ENCODE results near the gene PCSK4.

The PCSK4 gene

DNA sequence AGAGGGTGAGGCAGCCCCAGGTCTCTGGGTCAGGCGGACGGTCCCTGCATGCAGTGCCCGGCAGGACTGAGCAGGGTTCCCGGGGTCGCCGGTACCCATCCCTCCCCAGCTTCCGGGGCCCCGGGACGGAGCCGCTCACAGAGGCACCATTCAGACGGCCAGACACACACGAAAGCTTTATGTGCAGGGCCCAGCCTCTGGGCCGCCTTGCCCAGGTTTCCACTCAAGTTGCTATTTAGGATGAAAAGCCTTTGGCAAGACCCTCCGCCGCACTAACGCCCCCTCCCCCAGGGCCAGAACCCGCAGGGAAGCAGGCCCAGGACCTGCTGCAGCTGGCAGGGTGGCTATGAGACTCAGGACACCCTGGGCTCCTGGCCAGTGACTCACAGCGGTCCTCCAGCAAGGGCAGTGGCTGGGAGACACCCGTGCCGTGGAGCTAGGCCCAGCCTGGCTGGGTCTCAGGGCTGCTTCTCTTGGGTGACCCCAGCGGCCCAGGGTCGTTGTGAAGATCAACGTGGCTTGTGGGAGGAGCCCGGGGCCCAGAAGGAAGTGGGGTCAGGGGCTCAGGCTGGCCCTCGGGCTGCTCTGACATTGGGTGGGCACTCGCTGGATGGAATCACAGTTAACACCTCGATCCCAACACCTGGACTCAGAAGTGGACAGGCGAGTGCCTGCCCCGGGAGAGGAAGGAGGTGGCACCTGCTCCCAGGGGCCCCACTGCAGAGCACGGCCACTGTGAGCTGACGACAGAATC lies 16.0 kb downstream of the PCSK4 start:
- peaks cover 4% of the 10 kb centered on the region in 2 donors for H3K36me3 ChIP-seq (ENCODE audit: control insufficient read depth in 2 of 2, insufficient read depth in 2 of 2, low read length in 2 of 2)
- no peaks in the 10 kb centered on the region for H3K9me3 ChIP-seq (ENCODE audit: control insufficient read depth in 2 of 2, low read length in 2 of 2)
- H3K4me3 ChIP-seq (ENCODE audit: low read length in 2 of 2) = no peak overlapping the region
- peaks cover 43% of the 10 kb centered on the region for H3K4me1 ChIP-seq (ENCODE audit: control insufficient read depth, insufficient read depth, low read length)
- peaks cover 34 to 41% of the 10 kb centered on the region in 2 donors for H3K27me3 ChIP-seq (ENCODE audit: control insufficient read depth in 1 of 2, insufficient read depth in 2 of 2, low read length in 2 of 2)
- H3K27ac ChIP-seq (ENCODE audit: low read length) = no peak overlapping the region
- no peak overlapping the region for H3K9ac ChIP-seq (ENCODE audit: low read length in 2 of 2)

DNA sequence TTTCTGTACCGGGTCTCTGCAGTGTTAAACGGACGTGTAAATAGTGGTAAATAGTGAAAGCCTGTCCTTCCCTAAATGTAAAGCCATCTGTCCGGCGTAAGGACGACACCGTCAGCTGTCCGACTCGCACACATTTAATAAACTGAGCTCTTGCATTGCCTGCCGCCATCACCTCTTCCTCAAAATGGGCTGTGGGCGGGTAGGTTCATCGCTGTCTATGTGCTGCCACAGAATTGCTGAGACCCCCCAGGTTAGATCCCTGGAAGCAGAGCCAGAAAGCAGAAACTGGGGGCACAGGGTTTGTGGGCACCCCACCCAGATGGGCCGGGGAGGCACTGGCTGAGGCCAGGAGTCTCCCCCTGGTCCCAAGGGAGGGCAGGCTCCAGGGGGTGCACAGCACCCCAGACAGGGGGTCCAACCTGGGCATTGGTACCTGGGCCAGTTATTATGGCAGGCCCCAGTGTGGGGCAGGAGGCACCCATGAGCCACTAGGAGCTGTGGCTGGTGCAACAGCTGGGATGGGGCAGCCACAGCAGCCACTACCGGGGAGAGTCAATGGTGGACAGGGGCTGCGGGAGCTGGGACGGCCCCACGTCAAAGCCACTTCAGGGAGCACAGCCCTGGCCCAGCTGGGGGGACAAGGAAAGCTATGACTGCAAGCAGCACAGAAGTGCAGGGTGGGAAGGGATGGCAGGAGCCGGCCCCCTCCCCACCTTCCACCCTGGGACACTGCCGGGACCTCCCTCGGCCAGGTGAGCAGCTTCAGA lies 16.9 kb downstream of the PCSK4 start:
- no peak overlapping the region for H3K9ac ChIP-seq (ENCODE audit: low read length in 2 of 2)
- H3K27me3 ChIP-seq (ENCODE audit: control insufficient read depth in 1 of 2, insufficient read depth in 2 of 2, low read length in 2 of 2) = peaks cover 37 to 46% of the 10 kb centered on the region in 2 donors
- H3K27ac ChIP-seq (ENCODE audit: low read length) = no peak overlapping the region
- peaks cover 45% of the 10 kb centered on the region for H3K4me1 ChIP-seq (ENCODE audit: control insufficient read depth, insufficient read depth, low read length)
- no peaks in the 10 kb centered on the region for H3K9me3 ChIP-seq (ENCODE audit: control insufficient read depth in 2 of 2, low read length in 2 of 2)
- H3K36me3 ChIP-seq (ENCODE audit: control insufficient read depth in 2 of 2, insufficient read depth in 2 of 2, low read length in 2 of 2) = peaks cover 4% of the 10 kb centered on the region in 2 donors
- H3K4me3 ChIP-seq (ENCODE audit: low read length in 2 of 2) = no peak overlapping the region

DNA sequence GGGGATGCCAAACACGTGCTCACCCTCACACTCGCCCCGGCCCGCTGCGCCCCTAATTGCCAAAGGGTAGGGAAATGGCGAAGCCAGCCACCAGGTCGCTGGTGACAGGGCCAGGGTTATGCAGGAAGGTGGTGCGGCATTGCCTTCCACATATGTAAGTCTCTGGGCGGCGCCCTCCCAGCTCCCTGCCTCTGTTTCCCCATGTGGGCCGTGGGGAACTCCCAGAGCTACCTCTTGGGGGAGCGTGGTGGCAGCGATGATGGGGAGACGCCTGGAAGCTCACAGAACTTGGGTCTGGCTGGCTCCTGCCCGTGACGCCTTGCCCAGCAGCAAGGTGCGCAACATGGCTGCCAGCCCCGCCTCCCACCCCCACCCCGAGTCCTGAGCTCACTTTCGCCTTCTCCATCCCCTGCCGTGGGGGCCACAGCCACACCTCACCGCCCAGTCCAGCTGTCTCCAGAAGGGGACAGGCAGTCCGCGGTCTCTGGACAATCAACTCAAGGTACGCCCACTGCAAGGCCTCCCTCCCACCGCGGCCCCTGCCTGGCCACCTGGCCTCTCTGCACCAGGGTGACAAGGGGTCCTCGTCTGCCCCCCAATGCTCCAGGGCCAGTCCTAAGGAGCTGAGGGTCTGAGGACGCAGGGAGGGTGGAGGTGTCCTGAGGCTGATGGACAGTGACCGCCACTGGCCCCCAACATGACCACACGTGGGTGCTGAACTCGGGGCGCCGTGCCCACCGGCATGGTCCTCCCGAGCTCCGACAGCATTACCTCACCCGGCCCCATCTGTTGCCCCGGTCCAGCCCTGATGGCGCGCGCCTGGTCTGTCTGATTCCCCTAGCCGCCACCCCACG lies 17.7 kb downstream of the PCSK4 start:
- Histone ChIP-seq H3K4me3 (ENCODE audit: low read length in 2 of 2) (no peak overlapping the region), H3K27me3 (ENCODE audit: control insufficient read depth in 1 of 2, insufficient read depth in 2 of 2, low read length in 2 of 2) (peaks cover 39 to 54% of the 10 kb centered on the region in 2 donors), H3K36me3 (ENCODE audit: control insufficient read depth in 2 of 2, insufficient read depth in 2 of 2, low read length in 2 of 2) (peaks cover 4% of the 10 kb centered on the region in 2 donors), H3K4me1 (ENCODE audit: control insufficient read depth, insufficient read depth, low read length) (peaks cover 48% of the 10 kb centered on the region), H3K27ac (ENCODE audit: low read length) (no peak overlapping the region), H3K9ac (ENCODE audit: low read length in 2 of 2) (no peak overlapping the region), H3K9me3 (ENCODE audit: control insufficient read depth in 2 of 2, low read length in 2 of 2) (no peaks in the 10 kb centered on the region)

- no peak overlapping the region for H3K9ac ChIP-seq (ENCODE audit: low read length in 2 of 2)
Observed at GRCh38 chr19:1471515-1472160, 18.5 kb downstream of the PCSK4 start.

DNA sequence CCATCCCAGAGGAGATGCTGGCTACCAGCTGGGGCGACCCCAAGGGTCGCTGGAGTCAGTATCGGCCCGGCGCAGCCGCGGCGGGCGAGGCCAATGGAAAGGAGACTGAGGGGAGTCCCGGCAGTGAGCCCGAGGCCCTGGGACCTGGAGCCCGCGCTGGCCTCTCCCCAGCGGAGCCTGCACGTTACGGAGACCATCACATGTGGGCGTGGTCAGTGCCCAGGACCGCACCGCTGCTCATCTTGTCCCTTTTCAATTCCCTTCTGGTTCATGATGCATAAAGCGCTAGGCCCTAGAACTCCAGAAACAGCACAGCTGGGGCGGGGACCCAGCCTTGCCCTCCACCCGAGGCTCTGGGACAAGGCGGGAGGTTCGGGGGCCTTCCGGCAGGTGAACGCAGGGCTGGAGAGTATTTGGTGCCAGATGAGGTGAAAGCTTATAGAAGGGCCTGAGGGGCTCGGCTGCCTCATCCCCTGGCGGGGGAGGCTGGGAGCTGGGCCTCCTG lies 19.1 kb downstream of the PCSK4 start:
- H3K9me3 ChIP-seq (ENCODE audit: control insufficient read depth in 2 of 2, low read length in 2 of 2) = no peaks in the 10 kb centered on the region
- H3K4me3 ChIP-seq (ENCODE audit: low read length in 2 of 2) = peak overlapping the region; percentile 35 to 54
- peaks cover 47 to 68% of the 10 kb centered on the region in 2 donors for H3K27me3 ChIP-seq (ENCODE audit: control insufficient read depth in 1 of 2, insufficient read depth in 2 of 2, low read length in 2 of 2)
- H3K9ac ChIP-seq (ENCODE audit: low read length in 2 of 2) = no peak overlapping the region
- H3K36me3 ChIP-seq (ENCODE audit: control insufficient read depth in 2 of 2, insufficient read depth in 2 of 2, low read length in 2 of 2) = peaks cover 0 to 4% of the 10 kb centered on the region in 2 donors
- H3K27ac ChIP-seq (ENCODE audit: low read length) = no peak overlapping the region
- H3K4me1 ChIP-seq (ENCODE audit: control insufficient read depth, insufficient read depth, low read length) = peaks cover 54% of the 10 kb centered on the region

More at GRCh38 chr19:1471515-1472160, 18.5 kb downstream of the PCSK4 start:
- Histone ChIP-seq H3K9me3 (ENCODE audit: control insufficient read depth in 2 of 2, low read length in 2 of 2) (no peaks in the 10 kb centered on the region), H3K4me1 (ENCODE audit: control insufficient read depth, insufficient read depth, low read length) (peaks cover 53% of the 10 kb centered on the region), H3K4me3 (ENCODE audit: low read length in 2 of 2) (no peak overlapping the region), H3K27ac (ENCODE audit: low read length) (no peak overlapping the region), H3K36me3 (ENCODE audit: control insufficient read depth in 2 of 2, insufficient read depth in 2 of 2, low read length in 2 of 2) (peaks cover 4% of the 10 kb centered on the region in 2 donors), H3K27me3 (ENCODE audit: control insufficient read depth in 1 of 2, insufficient read depth in 2 of 2, low read length in 2 of 2) (peaks cover 42 to 63% of the 10 kb centered on the region in 2 donors)

GRCh38 chr19:1470305-1471009 lies 19.7 kb downstream of the PCSK4 start:
- peak overlapping the region; percentile 35 to 54 for H3K4me3 ChIP-seq (ENCODE audit: low read length in 2 of 2)
- no peak overlapping the region for H3K27ac ChIP-seq (ENCODE audit: low read length)

GRCh38 chr19:1470055-1470304 lies 20.2 kb downstream of the PCSK4 start:
- Histone ChIP-seq H3K4me3 (ENCODE audit: low read length in 2 of 2) (peak overlapping the region in 1 of 2 donors; percentile 54), H3K9ac (ENCODE audit: low read length in 2 of 2) (no peak overlapping the region)

More at GRCh38 chr19:1470305-1471009, 19.7 kb downstream of the PCSK4 start:
- Histone ChIP-seq H3K36me3 (ENCODE audit: control insufficient read depth in 2 of 2, insufficient read depth in 2 of 2, low read length in 2 of 2) (no peaks in the 10 kb centered on the region), H3K9ac (ENCODE audit: low read length in 2 of 2) (no peak overlapping the region), H3K9me3 (ENCODE audit: control insufficient read depth in 2 of 2, low read length in 2 of 2) (no peaks in the 10 kb centered on the region), H3K4me1 (ENCODE audit: control insufficient read depth, insufficient read depth, low read length) (peaks cover 57% of the 10 kb centered on the region), H3K27me3 (ENCODE audit: control insufficient read depth in 1 of 2, insufficient read depth in 2 of 2, low read length in 2 of 2) (peaks cover 49 to 74% of the 10 kb centered on the region in 2 donors)

DNA sequence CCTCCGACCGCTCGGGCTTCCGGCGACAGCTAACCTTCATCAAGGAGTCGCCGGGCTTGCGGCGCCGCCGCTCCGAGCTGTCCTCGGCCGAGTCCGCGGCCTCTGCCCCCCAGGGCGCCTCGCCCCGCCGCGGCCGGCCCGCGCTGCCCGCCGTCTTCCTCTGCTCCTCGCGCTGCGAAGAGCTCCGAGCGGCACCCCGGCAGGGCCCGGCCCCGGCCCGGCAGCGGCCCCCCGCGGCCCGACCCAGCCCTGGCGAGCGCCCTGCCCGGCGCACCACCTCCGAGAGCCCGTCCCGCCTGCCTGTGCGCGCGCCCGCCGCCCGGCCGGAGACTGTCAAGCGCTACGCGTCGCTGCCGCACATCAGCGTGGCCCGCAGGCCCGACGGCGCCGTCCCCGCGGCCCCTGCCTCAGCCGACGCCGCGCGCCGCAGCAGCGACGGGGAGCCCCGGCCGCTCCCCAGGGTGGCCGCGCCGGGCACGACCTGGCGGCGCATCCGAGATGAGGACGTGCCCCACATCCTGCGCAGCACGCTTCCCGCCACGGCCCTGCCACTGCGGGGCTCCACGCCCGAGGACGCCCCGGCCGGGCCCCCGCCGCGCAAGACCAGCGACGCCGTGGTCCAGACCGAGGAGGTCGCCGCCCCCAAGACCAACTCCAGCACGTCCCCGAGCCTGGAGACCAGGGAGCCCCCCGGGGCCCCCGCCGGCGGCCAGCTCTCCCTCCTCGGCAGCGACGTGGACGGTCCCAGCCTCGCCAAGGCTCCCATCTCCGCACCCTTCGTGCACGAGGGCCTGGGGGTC lies 20.7 kb downstream of the PCSK4 start:
- no peaks in the 10 kb centered on the region for H3K9me3 ChIP-seq (ENCODE audit: control insufficient read depth in 2 of 2, low read length in 2 of 2)
- no peak overlapping the region for H3K9ac ChIP-seq (ENCODE audit: low read length in 2 of 2)
- H3K4me3 ChIP-seq (ENCODE audit: low read length in 2 of 2) = peak overlapping the region in 1 of 2 donors; percentile 54
- no peak overlapping the region for H3K27ac ChIP-seq (ENCODE audit: low read length)
- H3K36me3 ChIP-seq (ENCODE audit: control insufficient read depth in 2 of 2, insufficient read depth in 2 of 2, low read length in 2 of 2) = no peaks in the 10 kb centered on the region
- H3K4me1 ChIP-seq (ENCODE audit: control insufficient read depth, insufficient read depth, low read length) = peaks cover 61% of the 10 kb centered on the region
- H3K27me3 ChIP-seq (ENCODE audit: control insufficient read depth in 1 of 2, insufficient read depth in 2 of 2, low read length in 2 of 2) = peaks cover 49 to 79% of the 10 kb centered on the region in 2 donors

More at GRCh38 chr19:1470055-1470304, 20.2 kb downstream of the PCSK4 start:
- no peak overlapping the region for H3K27ac ChIP-seq (ENCODE audit: low read length)
- H3K27me3 ChIP-seq (ENCODE audit: control insufficient read depth in 1 of 2, insufficient read depth in 2 of 2, low read length in 2 of 2) = peaks cover 49 to 79% of the 10 kb centered on the region in 2 donors
- H3K4me1 ChIP-seq (ENCODE audit: control insufficient read depth, insufficient read depth, low read length) = peaks cover 61% of the 10 kb centered on the region
- no peaks in the 10 kb centered on the region for H3K36me3 ChIP-seq (ENCODE audit: control insufficient read depth in 2 of 2, insufficient read depth in 2 of 2, low read length in 2 of 2)
- H3K9me3 ChIP-seq (ENCODE audit: control insufficient read depth in 2 of 2, low read length in 2 of 2) = no peaks in the 10 kb centered on the region

GRCh38 chr19:1468821-1469254 lies 21.3 kb downstream of the PCSK4 start:
- Histone ChIP-seq H3K9me3 (ENCODE audit: control insufficient read depth in 2 of 2, low read length in 2 of 2) (no peaks in the 10 kb centered on the region), H3K27me3 (ENCODE audit: control insufficient read depth in 1 of 2, insufficient read depth in 2 of 2, low read length in 2 of 2) (peaks cover 49 to 79% of the 10 kb centered on the region in 2 donors), H3K4me1 (ENCODE audit: control insufficient read depth, insufficient read depth, low read length) (peaks cover 61% of the 10 kb centered on the region), H3K36me3 (ENCODE audit: control insufficient read depth in 2 of 2, insufficient read depth in 2 of 2, low read length in 2 of 2) (no peaks in the 10 kb centered on the region), H3K9ac (ENCODE audit: low read length in 2 of 2) (no peak overlapping the region), H3K4me3 (ENCODE audit: low read length in 2 of 2) (peak overlapping the region in 1 of 2 donors; percentile 15), H3K27ac (ENCODE audit: low read length) (no peak overlapping the region)
